GM18951 (cell line): Measurements from ENCODE around the gene TCN2.
A peak's percentile ranks its signal among the peaks of the same experiment; 100 is the strongest.

Experiments used
- POLR2A ChIP-seq: IDR thresholded peaks from 4 replicates; pipeline ENCODE4 v1.6.1; 2011; ENCODE audit warnings: mild to moderate bottlenecking; ENCODE audit not compliant: insufficient read length, insufficient read depth; ENCODE audit errors: extremely low read depth
- in situ Hi-C: fragments of 300-500 bp; cut with MboI; formaldehyde crosslinking; loops from one replicate; pipeline ENCODE4 v1.12.0; 2022; ENCODE audit warnings: low sequenced_read_pairs, mixed read lengths, inconsistent platforms; ENCODE audit not compliant: unreplicated experiment

Gene TCN2

GRCh38 chr22:30649430-30650007 is 42.5 kb downstream of the TCN2 start:
- no peak for TF ChIP-seq POLR2A
- in situ Hi-C loops = no loop called here

GRCh38 chr22:30650508-30651116 is 43.6 kb downstream of the TCN2 start:
- in situ Hi-C loops = no loop called here
- TF ChIP-seq POLR2A = no peak

- in situ Hi-C loops = no loop called here
These were observed 45.9 kb downstream of the TCN2 start for GRCh38 chr22:30652852-30653251.

GRCh38 chr22:30654361-30654760 is 47.4 kb downstream of the TCN2 start:
- in situ Hi-C loops = no loop called here
- TF ChIP-seq POLR2A = no peak

More at GRCh38 chr22:30652852-30653251, 45.9 kb downstream of the TCN2 start:
- no peak for TF ChIP-seq POLR2A

GRCh38 chr22:30655532-30655931 is 48.6 kb downstream of the TCN2 start:
- in situ Hi-C loops = no loop called here
- no peak for TF ChIP-seq POLR2A

GRCh38 chr22:30662040-30662439 is 55.1 kb downstream of the TCN2 start:
- in situ Hi-C loops = no loop called here
- no peak for TF ChIP-seq POLR2A

GRCh38 chr22:30664798-30665197 is 57.8 kb downstream of the TCN2 start:
- in situ Hi-C loops = no loop called here

GRCh38 chr22:30665266-30665665 is 58.3 kb downstream of the TCN2 start:
- in situ Hi-C loops = no loop called here

More at GRCh38 chr22:30664798-30665197, 57.8 kb downstream of the TCN2 start:
- TF ChIP-seq POLR2A = no peak

GRCh38 chr22:30665786-30666185 is 58.8 kb downstream of the TCN2 start:
- TF ChIP-seq POLR2A = no peak
- in situ Hi-C loops = no loop called here

More at GRCh38 chr22:30665266-30665665, 58.3 kb downstream of the TCN2 start:
- TF ChIP-seq POLR2A = no peak

GRCh38 chr22:30667107-30667493 is 60.1 kb downstream of the TCN2 start:
- in situ Hi-C loops = no loop called here
- TF ChIP-seq POLR2A = no peak

- peak; percentile 70 for TF ChIP-seq POLR2A
- in situ Hi-C loops = no loop called here
These were observed 60.8 kb downstream of the TCN2 start, which contains the start of gene DUSP18 for GRCh38 chr22:30667494-30668385. TSS of gene DUSP18 (minus strand) at chr22:30667875. CDS start at chr22:30664003, 3,872 bp downstream.

GRCh38 chr22:30668386-30668710 is 61.4 kb downstream of the TCN2 start:
- no peak for TF ChIP-seq POLR2A
- in situ Hi-C loops = no loop called here

- no peak for TF ChIP-seq POLR2A
These were observed 64.1 kb downstream of the TCN2 start for GRCh38 chr22:30671071-30671470.

More at GRCh38 chr22:30671071-30671470, 64.1 kb downstream of the TCN2 start:
- in situ Hi-C loops = no loop called here
